Cortex of kidney (tissue), 1 donor: Measurements from ENCODE around the gene BTBD2.
"Not testable (repeated sequence)": the region's sequence is repeated elsewhere in the genome, so short reads cannot be mapped to it uniquely, and the experiment has no call there.

Source experiments
- DNase-seq: peaks from one replicate; lab custom pipeline; 2025; lab: John Stamatoyannopoulos, UW

The BTBD2 gene

DNA sequence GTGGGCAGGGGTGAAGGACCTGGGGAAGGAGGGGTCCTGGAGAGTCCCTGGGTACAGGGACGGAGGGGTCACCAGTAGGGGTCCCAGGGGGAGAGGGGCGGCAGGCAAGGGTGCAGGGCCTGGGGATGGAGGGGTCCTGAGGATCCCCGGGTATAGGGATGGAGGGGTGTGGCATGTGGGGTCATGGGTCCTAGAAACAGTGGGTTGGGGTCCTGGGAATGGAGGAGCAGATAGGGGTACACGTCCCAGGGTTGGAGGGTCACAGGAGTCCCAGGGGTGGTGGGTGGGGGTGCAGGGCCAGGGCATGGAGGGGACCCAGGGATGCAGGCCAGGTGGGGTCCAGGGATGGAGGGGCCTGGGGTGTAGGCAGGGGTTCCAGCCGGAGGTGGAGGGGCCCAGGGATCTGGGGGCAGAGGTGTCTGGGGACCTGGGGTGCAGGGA lies 1.4 kb downstream of the BTBD2 start:
- DNase-seq: no peak

GRCh38 chr19:2013683-2013961 lies 1.9 kb downstream of the BTBD2 start:
- DNase-seq: no peak

- no peak for DNase-seq
Measured at GRCh38 chr19:2012941-2013682, 2.4 kb downstream of the BTBD2 start.

- DNase-seq: no peak
Measured at GRCh38 chr19:2011169-2011568, 4.3 kb downstream of the BTBD2 start.

DNA sequence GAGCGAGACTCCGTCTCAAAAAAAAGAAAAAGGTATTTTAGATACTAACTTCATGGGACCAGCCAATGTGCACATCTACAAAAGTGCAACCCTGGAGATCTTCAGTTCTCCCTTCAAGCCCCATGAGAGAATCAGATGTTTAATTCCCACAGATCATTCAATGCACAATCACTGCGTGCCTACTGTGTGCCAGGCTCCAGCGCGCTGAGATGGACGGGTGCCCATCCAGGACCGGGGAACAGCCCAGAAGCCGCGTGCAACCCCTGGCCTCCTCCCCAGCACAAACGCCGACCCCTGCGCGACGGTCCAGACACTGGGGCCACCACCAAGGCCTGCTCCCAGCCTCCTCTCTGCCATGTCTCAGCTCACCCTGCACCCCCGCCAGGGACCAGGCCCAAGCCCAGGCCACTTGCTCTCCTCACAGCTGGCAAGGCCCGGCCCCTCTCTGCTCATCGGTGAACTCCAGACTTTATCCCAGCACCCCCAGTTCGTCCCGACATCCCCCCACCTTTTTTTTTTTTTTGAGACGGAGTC lies 5.3 kb downstream of the BTBD2 start:
- DNase-seq: no peak

GRCh38 chr19:2003874-2004273 lies 11.6 kb downstream of the BTBD2 start:
- no peak for DNase-seq

DNA sequence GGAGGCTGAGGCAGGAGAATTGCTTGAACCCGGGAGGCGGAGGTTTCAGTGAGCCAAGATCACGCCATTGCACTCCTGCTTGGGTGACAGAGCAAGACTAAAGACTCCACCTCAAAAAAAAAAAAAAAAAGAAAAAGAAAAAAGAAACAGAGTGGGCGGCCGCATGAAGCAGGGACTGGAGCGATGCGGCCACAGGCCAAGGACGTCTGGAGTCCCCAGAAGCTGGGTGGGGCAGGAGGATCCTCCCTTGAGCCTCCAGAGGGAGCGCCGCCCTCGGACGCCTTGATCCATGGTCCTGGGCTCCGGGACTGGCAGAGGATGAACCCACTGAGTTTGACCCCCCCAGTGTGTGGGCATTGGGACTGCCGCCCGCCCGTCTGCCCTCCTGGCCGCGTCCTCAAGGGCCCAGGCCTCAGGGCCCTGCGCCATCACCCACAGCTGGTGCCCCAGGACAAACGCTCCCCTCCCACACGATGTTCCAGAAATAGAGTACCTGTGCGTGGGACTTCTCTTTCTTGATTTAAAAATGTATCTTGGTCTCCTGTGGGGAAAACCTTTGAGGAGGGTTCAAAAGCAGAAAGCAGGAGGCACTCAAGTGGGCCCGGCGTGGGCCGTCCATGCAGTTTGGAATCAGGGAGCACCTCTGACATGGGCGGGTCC lies 15.5 kb downstream of the BTBD2 start:
- no peak for DNase-seq

DNA sequence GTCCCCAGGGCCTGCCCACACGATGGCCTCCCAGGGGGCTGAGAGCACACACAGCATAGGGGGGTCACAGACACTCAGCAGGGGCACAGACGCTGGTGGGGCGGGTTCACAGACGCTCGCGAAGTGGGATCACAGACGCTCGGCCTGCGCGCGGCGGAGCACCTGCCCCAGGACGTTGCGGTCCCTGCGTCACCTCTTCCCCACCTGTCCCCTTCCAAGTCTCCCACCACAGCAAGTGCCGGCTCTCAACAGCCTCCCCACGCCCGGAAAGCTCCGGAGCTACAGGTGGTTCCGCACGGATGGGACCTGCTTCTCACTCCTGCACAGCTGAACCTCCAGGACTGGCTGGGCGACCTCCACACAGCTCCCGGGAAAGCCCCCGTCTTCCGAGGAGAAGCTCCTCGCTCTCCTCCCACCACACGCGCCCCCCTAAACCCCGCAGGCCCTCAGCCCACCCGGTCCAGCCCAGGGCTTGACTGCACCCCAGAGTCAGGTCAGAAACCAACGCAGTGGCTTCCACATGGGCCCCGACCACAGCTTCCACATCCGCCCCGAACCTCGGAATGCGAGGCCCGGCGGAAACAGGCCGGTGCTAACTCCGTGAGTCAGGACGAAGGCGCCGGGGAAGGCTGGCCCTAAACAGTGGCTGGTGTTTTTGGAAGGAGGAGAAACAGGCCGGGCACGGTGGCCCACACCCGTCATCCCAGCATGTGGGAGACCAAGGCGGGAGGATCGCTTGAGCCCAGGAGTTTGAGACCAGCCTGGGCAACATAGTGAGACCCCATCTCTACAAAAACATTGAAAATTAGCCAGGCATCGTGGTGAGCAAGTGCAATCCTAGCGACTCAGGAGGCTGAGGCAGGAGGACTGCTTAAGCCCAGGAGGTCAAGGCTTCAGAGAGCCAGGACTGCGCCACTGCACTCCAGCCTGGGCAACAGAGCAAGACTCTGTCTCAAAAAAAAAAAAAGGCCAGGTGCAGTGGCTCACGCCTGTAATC lies 16.5 kb downstream of the BTBD2 start:
- DNase-seq: no peak

- no peak for DNase-seq
Measured at GRCh38 chr19:1997353-1998233, 17.9 kb downstream of the BTBD2 start.

DNA sequence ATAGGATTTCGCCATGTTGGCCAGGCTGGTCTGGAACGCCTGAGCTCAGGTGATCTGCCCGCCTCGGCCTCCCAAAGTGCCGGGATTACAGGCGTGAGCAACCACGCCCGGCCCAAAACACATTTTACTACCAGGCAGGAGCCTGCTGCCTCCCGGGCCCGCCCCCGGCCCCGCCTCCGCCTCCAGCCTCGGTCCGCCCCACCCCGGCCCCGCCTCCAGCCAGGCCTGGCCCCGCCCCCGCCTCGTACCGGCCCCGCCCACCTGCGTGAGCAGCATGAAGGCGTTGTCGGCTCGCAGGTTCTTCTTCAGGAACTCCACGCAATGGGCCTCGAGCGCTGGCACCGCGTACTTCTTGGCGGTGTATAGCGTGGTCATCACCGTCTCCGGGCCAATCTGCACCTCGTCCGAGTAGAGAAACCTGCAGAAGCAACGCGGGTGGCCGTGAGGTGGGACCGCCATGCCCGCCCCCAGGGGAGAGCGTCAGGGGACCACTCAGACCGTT lies 22.7 kb downstream of the BTBD2 start:
- no peak for DNase-seq

DNA sequence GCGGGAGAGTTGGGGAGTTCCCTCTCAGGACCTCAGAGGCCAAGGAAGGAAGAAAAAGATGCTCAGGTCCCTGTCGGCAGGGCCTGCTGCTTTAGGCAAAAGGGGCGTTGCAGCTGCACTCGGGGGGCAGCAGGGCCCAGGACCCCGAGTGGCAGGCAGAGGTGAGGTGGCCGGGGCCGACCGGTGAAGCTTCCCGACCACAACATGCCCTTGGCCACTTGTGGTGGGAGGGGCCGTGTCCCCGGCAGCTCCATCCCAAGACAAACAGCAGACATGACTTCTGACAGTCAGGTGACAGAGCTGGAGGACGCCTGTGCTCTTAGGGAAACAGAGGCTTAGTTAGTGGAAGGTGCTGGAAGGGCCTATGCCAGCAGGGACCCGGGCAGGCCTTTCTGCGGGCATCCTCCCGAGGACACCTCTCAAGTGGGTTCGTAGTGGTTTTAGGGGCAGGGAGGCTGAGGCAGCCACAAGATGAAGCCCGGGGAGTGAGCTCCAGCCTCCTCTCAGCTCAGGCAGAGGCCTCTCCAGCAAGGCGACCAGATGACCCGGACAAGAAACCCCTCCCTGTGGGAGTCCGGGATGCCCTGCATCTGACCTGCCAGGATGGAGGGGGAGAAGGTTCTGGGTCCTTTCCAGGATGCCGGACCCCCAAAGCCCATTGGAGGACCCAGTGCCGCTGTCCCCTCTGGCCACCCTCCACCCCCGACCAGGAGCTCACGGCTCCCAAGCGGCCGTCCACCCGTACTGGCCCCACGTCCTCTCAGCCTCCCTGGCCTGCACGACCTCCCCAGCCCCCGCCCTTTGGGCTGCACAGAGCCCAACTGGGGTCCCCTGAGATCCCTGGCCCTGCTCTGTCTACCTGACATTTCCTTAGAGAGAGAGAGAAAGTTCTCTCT lies 24.2 kb downstream of the BTBD2 start:
- DNase-seq: no peak

DNA sequence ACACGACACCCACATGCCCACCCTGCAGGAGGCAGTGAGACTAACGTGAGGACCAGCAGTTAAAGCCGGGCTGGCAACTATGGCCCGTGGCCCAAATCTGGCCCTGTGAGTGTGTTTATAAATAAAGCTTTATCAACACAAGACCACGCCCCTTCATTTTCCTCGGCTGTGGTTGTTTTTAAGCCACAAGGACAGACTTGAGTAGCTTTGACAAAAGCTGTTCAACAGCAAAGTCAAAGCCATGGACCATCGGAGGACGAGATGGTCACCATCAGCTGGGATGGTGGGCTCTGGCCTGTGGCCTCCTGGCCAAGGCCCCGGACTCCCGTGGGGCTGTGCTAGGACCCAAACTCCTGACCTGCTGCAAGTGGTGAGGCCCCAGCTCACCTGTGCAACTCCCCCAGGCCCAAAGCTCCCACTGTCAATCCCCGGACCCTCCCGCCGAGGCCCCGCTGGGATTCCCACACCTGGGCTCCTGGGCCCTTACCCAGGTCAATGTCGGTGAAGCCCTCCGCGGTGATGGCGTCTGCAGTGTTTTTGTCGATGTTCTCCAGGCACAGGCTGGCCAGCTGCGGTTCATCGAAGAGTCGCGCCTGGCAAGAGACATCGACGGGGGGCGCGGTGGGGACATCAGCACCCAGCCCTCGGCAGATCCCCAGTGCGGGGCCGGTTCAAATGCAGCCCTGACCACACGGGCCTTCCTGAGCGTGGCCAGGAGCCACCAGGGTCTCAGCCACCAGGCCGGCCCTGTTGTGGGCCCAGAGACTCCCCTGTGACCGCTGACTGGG lies 25.1 kb downstream of the BTBD2 start:
- no peak for DNase-seq

- no peak for DNase-seq
Measured at GRCh38 chr19:1989513-1990229, 25.8 kb downstream of the BTBD2 start.

DNA sequence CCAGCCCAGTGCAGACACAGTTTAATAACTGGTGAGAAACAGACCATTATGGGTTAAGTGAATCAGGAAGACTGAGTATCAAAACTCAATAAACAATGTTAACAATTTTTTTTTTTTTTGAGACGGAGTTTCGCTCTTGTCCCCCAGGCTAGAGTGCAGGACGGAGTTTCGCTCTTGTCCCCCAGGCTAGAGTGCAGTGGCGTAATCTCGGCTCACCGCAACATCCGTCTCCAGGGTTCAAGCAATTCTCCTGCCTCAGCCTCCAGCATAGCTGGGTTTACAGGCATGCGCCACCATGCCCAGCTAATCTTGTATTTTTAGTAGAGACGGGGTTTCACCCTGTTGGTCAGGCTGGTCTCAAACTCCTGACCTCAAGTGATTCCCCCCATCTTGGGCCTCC lies 27.1 kb downstream of the BTBD2 start:
- not testable (repeated sequence) for DNase-seq

GRCh38 chr19:1987197-1988187 lies 28.0 kb downstream of the BTBD2 start:
- DNase-seq: no peak

DNA sequence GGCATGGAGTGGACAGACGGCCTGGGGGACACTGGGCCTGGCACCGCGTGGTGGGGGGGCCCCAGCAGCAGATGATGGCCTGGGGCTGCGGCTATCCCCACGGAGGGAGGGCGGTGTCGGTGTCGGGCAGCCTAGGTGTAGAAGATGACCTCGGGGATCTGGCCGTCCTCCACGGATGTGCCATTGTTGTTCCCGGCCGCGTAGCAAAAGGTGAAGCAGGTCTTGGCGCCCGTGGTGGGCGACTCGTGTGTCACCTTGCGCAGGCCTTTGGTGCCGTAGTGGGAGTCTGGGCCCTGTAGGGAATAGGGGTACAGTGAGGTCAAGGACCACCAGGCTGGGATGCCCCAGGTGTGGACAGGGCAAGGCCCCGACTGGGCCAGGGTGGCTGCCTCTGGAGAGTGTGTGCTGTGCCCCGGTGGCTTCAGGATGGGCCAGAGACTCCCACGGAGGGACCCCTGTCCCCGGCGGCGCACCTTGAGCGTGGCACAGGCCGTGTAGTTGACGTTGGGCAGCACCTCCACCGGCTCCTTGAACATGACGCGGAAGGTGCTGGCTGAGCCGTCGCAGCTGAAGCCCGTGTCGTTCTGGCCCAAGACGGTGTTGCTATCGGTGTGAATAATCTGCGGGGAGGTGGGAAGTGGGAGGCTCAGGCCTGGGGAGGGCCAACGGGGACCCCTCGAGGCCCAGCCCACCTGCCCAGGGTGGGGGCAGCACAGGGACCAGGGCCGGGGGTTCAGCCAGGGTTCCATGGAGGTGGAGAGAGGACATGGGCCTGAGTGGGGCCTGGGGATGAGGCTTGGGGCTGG lies 29.0 kb downstream of the BTBD2 start:
- DNase-seq: no peak
